ENCODE measurements around the gene CASP7.

Gene CASP7

GRCh38 chr10:113656896-113657295 lies 22.8 kb upstream of the CASP7 start:
- Histone ChIP-seq H3K4me3 (ENCODE audit: insufficient read depth, low read length, poor library complexity, severe bottlenecking) (no peak overlapping the region), H3K9me3 (ENCODE audit: insufficient read depth, low read length) (no peaks in the 10 kb centered on the region), H3K27me3 (ENCODE audit: low read length) (no peaks in the 10 kb centered on the region), H4K20me1 (ENCODE audit: low read depth, low read length) (no peaks in the 10 kb centered on the region), H3K36me3 (ENCODE audit: low read length) (no peaks in the 10 kb centered on the region), H3K27ac (ENCODE audit: low read depth, low read length) (no peak overlapping the region), H3K79me2 (ENCODE audit: insufficient read depth, low read length) (no peaks in the 10 kb centered on the region), H2AFZ (ENCODE audit: low read depth, low read length, severe bottlenecking) (no peak overlapping the region), H3K9me2 (replicated peaks; ENCODE audit: insufficient read depth, low read length) (no peaks in the 10 kb centered on the region), H3F3A (ENCODE audit: insufficient read depth) (no peaks in the 10 kb centered on the region), H3K9ac (ENCODE audit: low read length) (no peak overlapping the region), H3K4me2 (ENCODE audit: low read depth, low read length, poor library complexity, severe bottlenecking) (no peak overlapping the region)
- TF ChIP-seq CTCF (IDR thresholded peaks at IDR 0.05; ENCODE audit: insufficient read depth, low read length, poor library complexity, severe bottlenecking) (no peak), EZH2phosphoT487 (conservative IDR thresholded peaks at IDR 0.05; ENCODE audit: low read length) (no peak)

GRCh38 chr10:113657544-113657943 lies 22.2 kb upstream of the CASP7 start:
- H3K9me2 ChIP-seq (replicated peaks; ENCODE audit: insufficient read depth, low read length) = no peaks in the 10 kb centered on the region
- H3F3A ChIP-seq (ENCODE audit: insufficient read depth) = no peaks in the 10 kb centered on the region
- no peak overlapping the region for H3K4me3 ChIP-seq (ENCODE audit: insufficient read depth, low read length, poor library complexity, severe bottlenecking)
- no peaks in the 10 kb centered on the region for H3K9me3 ChIP-seq (ENCODE audit: insufficient read depth, low read length)
- H3K36me3 ChIP-seq (ENCODE audit: low read length) = no peaks in the 10 kb centered on the region
- no peak overlapping the region for H3K4me2 ChIP-seq (ENCODE audit: low read depth, low read length, poor library complexity, severe bottlenecking)
- TF ChIP-seq CTCF (IDR thresholded peaks at IDR 0.05; ENCODE audit: insufficient read depth, low read length, poor library complexity, severe bottlenecking) (no peak), EZH2phosphoT487 (conservative IDR thresholded peaks at IDR 0.05; ENCODE audit: low read length) (no peak)
- H3K27ac ChIP-seq (ENCODE audit: low read depth, low read length) = no peak overlapping the region
- H3K9ac ChIP-seq (ENCODE audit: low read length) = no peak overlapping the region
- H3K27me3 ChIP-seq (ENCODE audit: low read length) = no peaks in the 10 kb centered on the region
- no peaks in the 10 kb centered on the region for H4K20me1 ChIP-seq (ENCODE audit: low read depth, low read length)
- no peak overlapping the region for H2AFZ ChIP-seq (ENCODE audit: low read depth, low read length, severe bottlenecking)
- H3K79me2 ChIP-seq (ENCODE audit: insufficient read depth, low read length) = no peaks in the 10 kb centered on the region

- H2AFZ ChIP-seq (ENCODE audit: low read depth, low read length, severe bottlenecking) = no peak overlapping the region
- H3K4me2 ChIP-seq (ENCODE audit: low read depth, low read length, poor library complexity, severe bottlenecking) = no peak overlapping the region
- H3K4me3 ChIP-seq (ENCODE audit: insufficient read depth, low read length, poor library complexity, severe bottlenecking) = no peak overlapping the region
- H3K9me3 ChIP-seq (ENCODE audit: insufficient read depth, low read length) = no peaks in the 10 kb centered on the region
- TF ChIP-seq CTCF (IDR thresholded peaks at IDR 0.05; ENCODE audit: insufficient read depth, low read length, poor library complexity, severe bottlenecking) = no peak
- no peak for TF ChIP-seq EZH2phosphoT487 (conservative IDR thresholded peaks at IDR 0.05; ENCODE audit: low read length)
- no peaks in the 10 kb centered on the region for H3K36me3 ChIP-seq (ENCODE audit: low read length)
- no peaks in the 10 kb centered on the region for H3K79me2 ChIP-seq (ENCODE audit: insufficient read depth, low read length)
- no peaks in the 10 kb centered on the region for H3F3A ChIP-seq (ENCODE audit: insufficient read depth)
- H3K9me2 ChIP-seq (replicated peaks; ENCODE audit: insufficient read depth, low read length) = no peaks in the 10 kb centered on the region
- H3K27me3 ChIP-seq (ENCODE audit: low read length) = no peaks in the 10 kb centered on the region
- no peaks in the 10 kb centered on the region for H4K20me1 ChIP-seq (ENCODE audit: low read depth, low read length)
- H3K27ac ChIP-seq (ENCODE audit: low read depth, low read length) = no peak overlapping the region
- H3K9ac ChIP-seq (ENCODE audit: low read length) = no peak overlapping the region
These were observed 18.4 kb upstream of the CASP7 start for GRCh38 chr10:113661332-113661731.

All from SU-DHL-6 (cell line).